Liver (tissue), 9 donors: Measurements from ENCODE around the gene DYNC1I2. TPM values are rescaled to one million over a fixed set of nuclear protein-coding genes. Genes with fewer than 3 reads are reported as not detected.

Experiments
- DNase-seq: peaks from one replicate; pipeline ENCODE4 v3.0.0-alpha.2; 2017; ENCODE audit warnings: low spot score
- H3K27ac ChIP-seq, 2 donors: one replicate each; pipeline ENCODE4 v1.7.0; 2013; ENCODE audit warnings: inconsistent platforms in 2 of 2, low read length in 2 of 2, control low read depth in 1 of 2, low read depth in 1 of 2, mild to moderate bottlenecking in 1 of 2
- H3K27me3 ChIP-seq, 4 donors: one replicate each; pipeline versions ENCODE4 v1.6.1 to v1.7.0; 2013; ENCODE audit warnings: low read length in 3 of 4, inconsistent platforms in 1 of 4, mild to moderate bottlenecking in 1 of 4, moderate library complexity in 1 of 4; ENCODE audit not compliant: control insufficient read depth in 4 of 4, insufficient read depth in 4 of 4
- H3K36me3 ChIP-seq, 4 donors: one replicate each; pipeline versions ENCODE4 v1.6.1 to v1.7.0; 2013; ENCODE audit warnings: low read length in 3 of 4, mild to moderate bottlenecking in 3 of 4, low read depth in 1 of 4, moderate library complexity in 1 of 4; ENCODE audit not compliant: control insufficient read depth in 4 of 4, insufficient read depth in 3 of 4
- H3K4me1 ChIP-seq, 4 donors: one replicate each; pipeline versions ENCODE4 v1.6.1 to v1.7.0; 2013; ENCODE audit warnings: low read length in 3 of 4, mild to moderate bottlenecking in 3 of 4, moderate library complexity in 1 of 4; ENCODE audit not compliant: control insufficient read depth in 4 of 4, insufficient read depth in 4 of 4
- H3K4me3 ChIP-seq, 3 donors: one replicate each; pipeline versions ENCODE4 v1.6.1 to v1.7.0; 2013; ENCODE audit warnings: low read length in 3 of 3, control low read depth in 1 of 3, low read depth in 1 of 3, mild to moderate bottlenecking in 1 of 3
- H3K9ac ChIP-seq, 2 donors: one replicate each; pipeline ENCODE4 v1.7.0; 2013; ENCODE audit warnings: low read length in 2 of 2, mild to moderate bottlenecking in 2 of 2, moderate library complexity in 2 of 2, control low read depth in 1 of 2, low read depth in 1 of 2
- H3K9me3 ChIP-seq, 4 donors: one replicate each; pipeline versions ENCODE4 v1.6.1 to v1.7.0; 2013; ENCODE audit warnings: low read length in 3 of 4; ENCODE audit not compliant: control insufficient read depth in 4 of 4
- EGR1 ChIP-seq, 2 donors: IDR thresholded peaks; 2 replicates each; pipeline ENCODE4 v1.6.1; 2016 to 2018; ENCODE audit warnings: antibody characterized with exemption in 2 of 2, low read depth in 2 of 2
- FOXA1 ChIP-seq: IDR thresholded peaks from 2 replicates; pipeline ENCODE4 v1.6.1; 2016; ENCODE audit warnings: antibody characterized with exemption
- FOXA2 ChIP-seq: IDR thresholded peaks from 2 replicates; pipeline ENCODE4 v1.6.1; 2016; ENCODE audit warnings: antibody characterized with exemption
- GABPA ChIP-seq, 2 donors: IDR thresholded peaks in 1 of 2; conservative IDR thresholded peaks in 1 of 2; 2 replicates each; pipeline ENCODE4 v1.6.1; 2016; ENCODE audit warnings: antibody characterized with exemption in 2 of 2, mild to moderate bottlenecking in 1 of 2, moderate library complexity in 1 of 2
- HNF4A ChIP-seq, 2 donors: conservative IDR thresholded peaks; 2 replicates each; pipeline ENCODE4 v1.6.1; 2016; ENCODE audit warnings: antibody characterized with exemption in 2 of 2, mild to moderate bottlenecking in 2 of 2
- HNF4G ChIP-seq: IDR thresholded peaks from 2 replicates; pipeline ENCODE4 v1.6.1; 2016; ENCODE audit warnings: antibody characterized with exemption
- JUND ChIP-seq, 2 donors: IDR thresholded peaks; 2 replicates each; pipeline ENCODE4 v1.6.1; 2016; ENCODE audit warnings: antibody characterized with exemption in 2 of 2
- NR2F2 ChIP-seq: IDR thresholded peaks from 2 replicates; pipeline ENCODE4 v1.6.1; 2016; ENCODE audit warnings: antibody characterized with exemption
- RAD21 ChIP-seq, 2 donors: IDR thresholded peaks; 2 replicates each; pipeline ENCODE4 v1.6.1; 2016; ENCODE audit warnings: antibody characterized with exemption in 2 of 2, mild to moderate bottlenecking in 2 of 2
- RXRA ChIP-seq, 2 donors: IDR thresholded peaks; 2 replicates each; pipeline ENCODE4 v1.6.1; 2017 to 2018; ENCODE audit warnings: antibody characterized with exemption in 2 of 2, mild to moderate bottlenecking in 1 of 2
- SP1 ChIP-seq: IDR thresholded peaks from 2 replicates; pipeline ENCODE4 v1.6.1; 2018; ENCODE audit warnings: antibody characterized with exemption, mild to moderate bottlenecking
- TAF1 ChIP-seq: conservative IDR thresholded peaks from 2 replicates; pipeline ENCODE4 v1.6.1; 2016; ENCODE audit warnings: antibody characterized with exemption, mild to moderate bottlenecking
- YY1 ChIP-seq: IDR thresholded peaks from 2 replicates; pipeline ENCODE4 v1.6.1; 2016; ENCODE audit warnings: antibody characterized with exemption, mild to moderate bottlenecking
- WGBS: extraction: QIAGEN DNeasy Blood & Tissue Kit; methylation state at CpG from one replicate; pipeline ENCODE4 v1.1.7; 2013; 5-methylcytosine and 5-hydroxymethylcytosine counted together
- polyA plus RNA-seq, 2 donors: library from polyadenylated mRNA; stranded (reverse) in 1 of 2; unstranded in 1 of 2; fragments of 200-250 nt in 1 of 2; fragments of >200 nt in 1 of 2; fragmentation: Nextera tagmentation in 1 of 2; extraction: Ambion mirVana in 1 of 2; gene quantifications; one replicate each; pipeline versions ENCODE4 v1.2.1 to v1.2.3, GENCODE V29; 2013 to 2015
- total RNA-seq, 2 donors: library from RNA; depleted of rRNA; stranded (reverse); fragments of >200 nt; gene quantifications; one replicate each; pipeline ENCODE4 v1.2.3, GENCODE V29; 2014
- TF ChIP-seq, protein P1 (sequence below): fragments of 150-350 bp; IDR thresholded peaks from 2 replicates; pipeline ENCODE4 v1.5.1; 2017; ENCODE audit warnings: improper control_type of control experiment, low read depth, low read length; ENCODE audit not compliant: missing input control
- TF ChIP-seq, protein P2 (sequence below): IDR thresholded peaks from 2 replicates; pipeline ENCODE4 v1.6.1; 2016; ENCODE audit warnings: antibody characterized with exemption
- TF ChIP-seq, protein P3 (sequence below): IDR thresholded peaks from 2 replicates; pipeline ENCODE4 v1.6.1; 2016; ENCODE audit warnings: antibody characterized with exemption
- TF ChIP-seq, protein P4 (sequence below): IDR thresholded peaks from 2 replicates; pipeline ENCODE4 v1.6.1; 2016; ENCODE audit warnings: antibody characterized with exemption
- TF ChIP-seq, protein P5 (sequence below): IDR thresholded peaks from 2 replicates; pipeline ENCODE4 v1.6.1; 2016; ENCODE audit warnings: antibody characterized with exemption, mild to moderate bottlenecking
- donor health status: healthy.
- donor health status: healthy.
- donor health status: healthy.
- donor health status: healthy.
- donor health status: healthy.

DYNC1I2 gene
- total and polyA plus RNA-seq, 4 donors, result 20.4 to 45.2 (median 28.1) TPM

DNA sequence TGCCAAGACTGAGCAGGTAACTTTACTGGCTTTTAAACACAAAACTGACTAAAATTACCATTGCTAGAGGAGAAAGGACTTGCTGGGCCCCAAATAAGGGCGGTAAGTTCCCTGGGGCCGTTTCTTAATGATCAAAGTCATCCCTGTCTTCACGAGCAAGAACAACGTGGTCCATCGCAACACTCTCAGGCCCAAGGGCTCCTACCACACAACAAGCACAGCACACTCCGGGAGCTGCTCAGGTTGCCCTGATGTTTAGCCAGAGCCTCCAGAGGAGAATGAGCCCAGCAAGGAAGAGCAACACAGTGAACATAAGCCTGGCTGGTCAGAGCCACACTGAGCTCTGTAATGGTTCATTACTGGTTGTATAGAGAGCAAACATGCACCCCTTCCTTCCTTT lies 102.7 kb downstream of the DYNC1I2 start:
- Histone ChIP-seq H3K9ac (no peak overlapping the region), H3K36me3 (no peaks in the 10 kb centered on the region), H3K4me3 (no peak overlapping the region), H3K9me3 (no peaks in the 10 kb centered on the region), H3K27ac (no peak overlapping the region), H3K4me1 (no peaks in the 10 kb centered on the region), H3K27me3 (no peaks in the 10 kb centered on the region)
- DNase-seq, result no peak
- WGBS, result 81% methylated on average over 6 of the region's 6 CpGs
- no peak for TF ChIP-seq HNF4G
- no peak for TF ChIP-seq FOXA2
- TF ChIP-seq NR2F2, result no peak
- TF ChIP-seq TAF1, result no peak
- no peak for TF ChIP-seq SP1
- no peak for TF ChIP-seq YY1
- no peak for TF ChIP-seq RXRA (IDR thresholded peaks at IDR 0.05)
- TF ChIP-seq, protein P1, sequence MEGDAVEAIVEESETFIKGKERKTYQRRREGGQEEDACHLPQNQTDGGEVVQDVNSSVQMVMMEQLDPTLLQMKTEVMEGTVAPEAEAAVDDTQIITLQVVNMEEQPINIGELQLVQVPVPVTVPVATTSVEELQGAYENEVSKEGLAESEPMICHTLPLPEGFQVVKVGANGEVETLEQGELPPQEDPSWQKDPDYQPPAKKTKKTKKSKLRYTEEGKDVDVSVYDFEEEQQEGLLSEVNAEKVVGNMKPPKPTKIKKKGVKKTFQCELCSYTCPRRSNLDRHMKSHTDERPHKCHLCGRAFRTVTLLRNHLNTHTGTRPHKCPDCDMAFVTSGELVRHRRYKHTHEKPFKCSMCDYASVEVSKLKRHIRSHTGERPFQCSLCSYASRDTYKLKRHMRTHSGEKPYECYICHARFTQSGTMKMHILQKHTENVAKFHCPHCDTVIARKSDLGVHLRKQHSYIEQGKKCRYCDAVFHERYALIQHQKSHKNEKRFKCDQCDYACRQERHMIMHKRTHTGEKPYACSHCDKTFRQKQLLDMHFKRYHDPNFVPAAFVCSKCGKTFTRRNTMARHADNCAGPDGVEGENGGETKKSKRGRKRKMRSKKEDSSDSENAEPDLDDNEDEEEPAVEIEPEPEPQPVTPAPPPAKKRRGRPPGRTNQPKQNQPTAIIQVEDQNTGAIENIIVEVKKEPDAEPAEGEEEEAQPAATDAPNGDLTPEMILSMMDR, result no peak
- TF ChIP-seq, protein P2, sequence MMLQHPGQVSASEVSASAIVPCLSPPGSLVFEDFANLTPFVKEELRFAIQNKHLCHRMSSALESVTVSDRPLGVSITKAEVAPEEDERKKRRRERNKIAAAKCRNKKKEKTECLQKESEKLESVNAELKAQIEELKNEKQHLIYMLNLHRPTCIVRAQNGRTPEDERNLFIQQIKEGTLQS, result no peak
- TF ChIP-seq RAD21 (IDR thresholded peaks at IDR 0.05), result no peak
- TF ChIP-seq, protein P3, sequence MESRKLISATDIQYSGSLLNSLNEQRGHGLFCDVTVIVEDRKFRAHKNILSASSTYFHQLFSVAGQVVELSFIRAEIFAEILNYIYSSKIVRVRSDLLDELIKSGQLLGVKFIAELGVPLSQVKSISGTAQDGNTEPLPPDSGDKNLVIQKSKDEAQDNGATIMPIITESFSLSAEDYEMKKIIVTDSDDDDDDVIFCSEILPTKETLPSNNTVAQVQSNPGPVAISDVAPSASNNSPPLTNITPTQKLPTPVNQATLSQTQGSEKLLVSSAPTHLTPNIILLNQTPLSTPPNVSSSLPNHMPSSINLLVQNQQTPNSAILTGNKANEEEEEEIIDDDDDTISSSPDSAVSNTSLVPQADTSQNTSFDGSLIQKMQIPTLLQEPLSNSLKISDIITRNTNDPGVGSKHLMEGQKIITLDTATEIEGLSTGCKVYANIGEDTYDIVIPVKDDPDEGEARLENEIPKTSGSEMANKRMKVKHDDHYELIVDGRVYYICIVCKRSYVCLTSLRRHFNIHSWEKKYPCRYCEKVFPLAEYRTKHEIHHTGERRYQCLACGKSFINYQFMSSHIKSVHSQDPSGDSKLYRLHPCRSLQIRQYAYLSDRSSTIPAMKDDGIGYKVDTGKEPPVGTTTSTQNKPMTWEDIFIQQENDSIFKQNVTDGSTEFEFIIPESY, result no peak
- TF ChIP-seq HNF4A (conservative IDR thresholded peaks at IDR 0.05), result no peak
- TF ChIP-seq, protein P4, sequence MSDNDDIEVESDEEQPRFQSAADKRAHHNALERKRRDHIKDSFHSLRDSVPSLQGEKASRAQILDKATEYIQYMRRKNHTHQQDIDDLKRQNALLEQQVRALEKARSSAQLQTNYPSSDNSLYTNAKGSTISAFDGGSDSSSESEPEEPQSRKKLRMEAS, result no peak
- TF ChIP-seq EGR1 (IDR thresholded peaks at IDR 0.05; ENCODE audit: low read depth in 2 of 2), result no peak
- no peak for TF ChIP-seq FOXA1
- TF ChIP-seq, protein P5, sequence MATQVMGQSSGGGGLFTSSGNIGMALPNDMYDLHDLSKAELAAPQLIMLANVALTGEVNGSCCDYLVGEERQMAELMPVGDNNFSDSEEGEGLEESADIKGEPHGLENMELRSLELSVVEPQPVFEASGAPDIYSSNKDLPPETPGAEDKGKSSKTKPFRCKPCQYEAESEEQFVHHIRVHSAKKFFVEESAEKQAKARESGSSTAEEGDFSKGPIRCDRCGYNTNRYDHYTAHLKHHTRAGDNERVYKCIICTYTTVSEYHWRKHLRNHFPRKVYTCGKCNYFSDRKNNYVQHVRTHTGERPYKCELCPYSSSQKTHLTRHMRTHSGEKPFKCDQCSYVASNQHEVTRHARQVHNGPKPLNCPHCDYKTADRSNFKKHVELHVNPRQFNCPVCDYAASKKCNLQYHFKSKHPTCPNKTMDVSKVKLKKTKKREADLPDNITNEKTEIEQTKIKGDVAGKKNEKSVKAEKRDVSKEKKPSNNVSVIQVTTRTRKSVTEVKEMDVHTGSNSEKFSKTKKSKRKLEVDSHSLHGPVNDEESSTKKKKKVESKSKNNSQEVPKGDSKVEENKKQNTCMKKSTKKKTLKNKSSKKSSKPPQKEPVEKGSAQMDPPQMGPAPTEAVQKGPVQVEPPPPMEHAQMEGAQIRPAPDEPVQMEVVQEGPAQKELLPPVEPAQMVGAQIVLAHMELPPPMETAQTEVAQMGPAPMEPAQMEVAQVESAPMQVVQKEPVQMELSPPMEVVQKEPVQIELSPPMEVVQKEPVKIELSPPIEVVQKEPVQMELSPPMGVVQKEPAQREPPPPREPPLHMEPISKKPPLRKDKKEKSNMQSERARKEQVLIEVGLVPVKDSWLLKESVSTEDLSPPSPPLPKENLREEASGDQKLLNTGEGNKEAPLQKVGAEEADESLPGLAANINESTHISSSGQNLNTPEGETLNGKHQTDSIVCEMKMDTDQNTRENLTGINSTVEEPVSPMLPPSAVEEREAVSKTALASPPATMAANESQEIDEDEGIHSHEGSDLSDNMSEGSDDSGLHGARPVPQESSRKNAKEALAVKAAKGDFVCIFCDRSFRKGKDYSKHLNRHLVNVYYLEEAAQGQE, result no peak
- no peak for TF ChIP-seq GABPA (IDR thresholded peaks at IDR 0.05 in 1 of 2, conservative IDR thresholded peaks at IDR 0.05 in 1 of 2)
- no peak for TF ChIP-seq JUND (IDR thresholded peaks at IDR 0.05)

DNA sequence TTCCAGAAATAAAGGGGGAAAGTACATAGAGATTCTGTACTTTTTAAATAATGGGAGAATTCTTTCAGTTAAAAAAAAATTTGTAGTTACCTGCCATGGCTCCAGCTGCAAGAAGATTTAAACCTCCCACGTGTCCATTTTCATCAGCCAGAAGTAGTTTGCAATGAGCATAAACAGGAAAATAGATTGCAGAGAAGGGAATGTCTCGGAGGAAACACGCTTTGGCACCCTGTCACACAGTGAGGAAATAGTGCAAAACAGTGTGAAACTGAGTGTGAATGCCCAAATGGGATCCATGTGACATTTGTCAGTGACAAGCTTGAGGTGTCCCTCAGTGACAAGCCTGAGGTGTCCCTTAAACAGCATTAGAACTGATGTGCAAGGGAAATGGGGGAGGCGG lies 104.1 kb downstream of the DYNC1I2 start:
- H3K27me3 ChIP-seq, result no peaks in the 10 kb centered on the region
- H3K9ac ChIP-seq, result no peak overlapping the region
- H3K4me1 ChIP-seq, result peaks cover 0 to 2% (median 0%) of the 10 kb centered on the region in 4 donors
- H3K27ac ChIP-seq, result no peak overlapping the region
- no peaks in the 10 kb centered on the region for H3K36me3 ChIP-seq
- no peak for DNase-seq
- H3K4me3 ChIP-seq, result no peak overlapping the region
- no peaks in the 10 kb centered on the region for H3K9me3 ChIP-seq
- 73% methylated on average over 4 of the region's 4 CpGs for WGBS
- TF ChIP-seq, protein P4, result no peak
- TF ChIP-seq RAD21 (IDR thresholded peaks at IDR 0.05), result no peak
- TF ChIP-seq YY1, result no peak
- TF ChIP-seq HNF4A (conservative IDR thresholded peaks at IDR 0.05), result no peak
- no peak for TF ChIP-seq FOXA1
- TF ChIP-seq SP1, result no peak
- no peak for TF ChIP-seq HNF4G
- TF ChIP-seq, protein P1, result no peak
- TF ChIP-seq, protein P2, result no peak
